ENCODE measurements around the gene AIRE.

DNA sequence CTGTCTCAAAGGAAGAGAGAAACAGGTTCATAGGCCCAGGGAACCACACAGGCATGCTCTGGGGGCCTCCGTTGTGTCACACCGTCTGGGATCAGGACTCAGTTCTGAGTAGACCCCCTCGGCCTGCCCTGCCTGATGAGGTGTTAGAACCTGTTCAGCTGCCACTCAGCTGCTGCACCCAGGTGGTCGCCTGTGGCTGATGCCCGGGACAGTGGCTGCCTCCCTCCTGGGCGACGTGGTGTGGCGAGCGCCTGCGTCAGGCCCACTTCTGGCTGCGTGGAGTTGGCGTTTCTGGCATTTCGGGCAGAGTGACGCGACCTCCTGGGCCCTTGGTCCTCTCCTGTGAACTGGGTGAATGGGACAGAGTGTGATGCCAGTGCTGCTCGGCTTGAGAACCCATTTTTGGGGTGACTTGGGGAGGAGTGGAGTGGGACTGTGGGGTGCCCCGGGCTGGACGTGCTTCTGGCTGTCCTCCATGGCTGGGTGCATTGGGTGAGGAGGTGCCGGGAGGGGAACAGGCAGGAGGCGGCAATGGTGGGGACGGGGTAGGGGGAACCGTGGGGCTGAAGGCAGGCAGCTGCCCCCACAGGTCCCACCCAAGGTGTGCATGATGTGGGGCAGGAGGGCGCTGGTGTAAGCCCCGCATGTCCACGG lies 42.7 kb downstream of the AIRE start:
- TF ChIP-seq CTCF (conservative IDR thresholded peaks at IDR 0.05 in 1 of 2, IDR thresholded peaks at IDR 0.05 in 1 of 2; ENCODE audit: low read depth in 1 of 2, low read length in 2 of 2) (no peak), EZH2 (IDR thresholded peaks at IDR 0.05; ENCODE audit: low read length, missing control alignments) (no peak)

Measured in fibroblast of lung (primary cell).